WTC11 (cell line): ENCODE measurements around the gene MUC20. TPM values are rescaled to one million over a fixed set of nuclear protein-coding genes. Genes with fewer than 3 reads are reported as not detected.
"Not testable (repeated sequence)": the region's sequence is repeated elsewhere in the genome, so short reads cannot be mapped to it uniquely, and the experiment has no call there.

Experiments
- ATAC-seq: fragments of 200-7000 bp; cut with Tn5 transposase; 2 replicates; pipeline ENCODE4 v1.10.0; 2021; ENCODE audit warnings: mild to moderate bottlenecking, moderate library complexity
- CTCF ChIA-PET: fragments of 300-600 bp; sonication (Branson Sonifier 250); formaldehyde crosslinking; loops from one replicate; lab custom pipeline; 2021; ENCODE audit warnings: antibody characterized with exemption; lab: Charles Lee
- POLR2A ChIA-PET: fragments of 350-600 bp; sonication (Branson Sonifier 250); formaldehyde crosslinking; loops from one replicate; lab custom pipeline; 2021; ENCODE audit warnings: antibody characterized with exemption; lab: Charles Lee
- DNase-seq: peaks from one replicate; pipeline ENCODE4 v3.0.0; 2021; ENCODE audit warnings: low spot score
- H3K27ac Mint-ChIP-seq: 2 replicates; pipeline ENCODE4 v1.8.0; 2021; ENCODE audit warnings: mixed read lengths
- H3K27me3 Mint-ChIP-seq: 2 replicates; pipeline ENCODE4 v1.8.0; 2021; ENCODE audit warnings: low read depth, mild to moderate bottlenecking, moderate library complexity, mixed read lengths
- H3K36me3 Mint-ChIP-seq: 2 replicates; pipeline ENCODE4 v1.8.0; 2021; ENCODE audit warnings: mixed read lengths
- H3K4me1 Mint-ChIP-seq: 2 replicates; pipeline ENCODE4 v1.8.0; 2022; ENCODE audit warnings: mixed read lengths
- H3K4me3 Mint-ChIP-seq: 2 replicates; pipeline ENCODE4 v1.8.0; 2021; ENCODE audit warnings: mild to moderate bottlenecking, moderate library complexity, mixed read lengths
- H3K9me3 Mint-ChIP-seq: 2 replicates; pipeline ENCODE4 v1.8.0; 2021; ENCODE audit warnings: mixed read lengths
- FOXJ3 ChIP-seq: sonication (generic); formaldehyde crosslinking; IDR thresholded peaks from 2 replicates; pipeline ENCODE4 v1.9.0; 2021; ENCODE audit warnings: missing genetic modification reagents, mild to moderate bottlenecking, borderline replicate concordance
- FOXK1 ChIP-seq: sonication (generic); formaldehyde crosslinking; IDR thresholded peaks from 2 replicates; pipeline ENCODE4 v1.8.0; 2022; ENCODE audit warnings: mild to moderate bottlenecking, moderate library complexity, missing genetic modification reagents
- GABPB1 ChIP-seq: sonication (generic); formaldehyde crosslinking; IDR thresholded peaks from 2 replicates; pipeline ENCODE4 v1.8.1; 2023; ENCODE audit warnings: mild to moderate bottlenecking, missing genetic modification reagents
- JAZF1 ChIP-seq: fragments of 250-450 bp; sonication (Bioruptor Pico); IDR thresholded peaks from 2 replicates; pipeline ENCODE4 v1.9.0; 2021; ENCODE audit warnings: moderate library complexity, mild to moderate bottlenecking, inconsistent platforms
- KAT7 ChIP-seq: sonication (generic); formaldehyde crosslinking; IDR thresholded peaks from 2 replicates; pipeline ENCODE4 v1.8.1; 2023; ENCODE audit warnings: missing genetic modification reagents, mild to moderate bottlenecking, borderline replicate concordance
- MXD4 ChIP-seq: fragments of 250-450 bp; sonication (Bioruptor Pico); IDR thresholded peaks from 2 replicates; pipeline ENCODE4 v1.8.0; 2021; ENCODE audit warnings: mild to moderate bottlenecking, moderate library complexity, borderline replicate concordance
- NR1H2 ChIP-seq: sonication (generic); formaldehyde crosslinking; IDR thresholded peaks from 2 replicates; pipeline ENCODE4 v1.9.0; 2021; ENCODE audit warnings: mild to moderate bottlenecking, moderate library complexity, missing genetic modification reagents
- SMAD3 ChIP-seq: sonication (generic); formaldehyde crosslinking; IDR thresholded peaks from 2 replicates; pipeline ENCODE4 v1.8.0; 2022; ENCODE audit warnings: missing genetic modification reagents, mild to moderate bottlenecking, borderline replicate concordance
- SOX15 ChIP-seq: fragments of 250-450 bp; sonication (Bioruptor Pico); IDR thresholded peaks from 2 replicates; pipeline ENCODE4 v1.9.0; 2021; ENCODE audit warnings: mild to moderate bottlenecking
- TEAD4 ChIP-seq: sonication (generic); formaldehyde crosslinking; IDR thresholded peaks from 2 replicates; pipeline ENCODE4 v1.8.0; 2022; ENCODE audit warnings: mild to moderate bottlenecking, missing genetic modification reagents
- ZNF121 ChIP-seq: sonication (generic); formaldehyde crosslinking; IDR thresholded peaks from 2 replicates; pipeline ENCODE4 v1.8.0; 2023; ENCODE audit warnings: missing genetic modification reagents
- ZNF263 ChIP-seq: sonication (generic); formaldehyde crosslinking; IDR thresholded peaks from 2 replicates; pipeline ENCODE4 v1.8.1; 2022; ENCODE audit warnings: low read depth, mild to moderate bottlenecking, moderate library complexity, missing genetic modification reagents
- total RNA-seq: library from RNA; stranded (reverse); gene quantifications from 3 replicates; pipeline ENCODE4 v1.2.3, GENCODE V29; 2021
- TF ChIP-seq, protein P1 (sequence below): fragments of 250-450 bp; sonication (Bioruptor Pico); IDR thresholded peaks from 2 replicates; pipeline ENCODE4 v2.1.2; 2022; ENCODE audit warnings: mild to moderate bottlenecking, moderate library complexity
- TF ChIP-seq, protein P2 (sequence below): sonication (generic); formaldehyde crosslinking; IDR thresholded peaks from 2 replicates; pipeline ENCODE4 v1.8.0; 2023; ENCODE audit warnings: missing genetic modification reagents, mild to moderate bottlenecking, borderline replicate concordance
- TF ChIP-seq, protein P3 (sequence below): sonication (generic); formaldehyde crosslinking; IDR thresholded peaks from 2 replicates; pipeline ENCODE4 v1.8.0; 2023; ENCODE audit warnings: missing genetic modification reagents
- TF ChIP-seq, protein P4 (sequence below): sonication (generic); formaldehyde crosslinking; IDR thresholded peaks from 2 replicates; pipeline ENCODE4 v1.8.0; 2022; ENCODE audit warnings: mild to moderate bottlenecking, missing genetic modification reagents
- TF ChIP-seq, protein P5 (sequence below): sonication (generic); formaldehyde crosslinking; IDR thresholded peaks from 2 replicates; pipeline ENCODE4 v1.8.1; 2023; ENCODE audit warnings: mild to moderate bottlenecking, missing genetic modification reagents
- TF ChIP-seq, protein P6 (sequence below): fragments of 250-450 bp; sonication (Bioruptor Pico); conservative IDR thresholded peaks from 2 replicates; pipeline ENCODE4 v1.9.0; 2021; ENCODE audit warnings: mild to moderate bottlenecking
- TF ChIP-seq, protein P7 (sequence below): sonication (generic); formaldehyde crosslinking; IDR thresholded peaks from 2 replicates; pipeline ENCODE4 v1.8.1; 2023; ENCODE audit warnings: mild to moderate bottlenecking, missing genetic modification reagents, moderate library complexity
- TF ChIP-seq, protein P8 (sequence below): sonication (generic); formaldehyde crosslinking; IDR thresholded peaks from 2 replicates; pipeline ENCODE4 v1.8.1; 2022; ENCODE audit warnings: mild to moderate bottlenecking, missing genetic modification reagents, moderate library complexity, borderline replicate concordance

MUC20 gene
- total RNA-seq, 1 experiment from 2014 or later: 0.77 TPM

DNA sequence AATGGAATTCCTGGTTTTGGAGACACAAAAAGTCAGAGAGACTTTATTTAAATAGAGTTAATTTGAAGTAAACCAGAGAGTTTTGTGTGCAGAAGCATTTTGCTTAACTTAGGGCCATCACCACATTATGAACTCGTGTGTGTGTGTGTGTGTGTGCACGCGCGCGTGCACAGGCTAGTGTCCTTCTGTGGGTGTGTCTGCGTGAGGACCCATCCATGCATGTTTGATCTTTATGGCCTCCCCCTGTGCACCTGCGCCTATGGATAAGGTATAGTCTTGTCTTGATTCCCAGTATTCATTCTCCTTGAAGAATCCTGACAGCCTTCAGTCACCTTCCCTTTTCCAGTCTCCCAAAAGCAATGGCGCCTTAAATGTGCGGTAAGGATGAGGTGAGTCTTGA is 26.0 kb downstream of the MUC20 start:
- ATAC-seq (no peak), DNase-seq (no peak)
- H3K27me3 Mint-ChIP-seq: peaks cover 50% of the 10 kb centered on the region
- H3K27ac Mint-ChIP-seq: no peak overlapping the region
- H3K4me3 Mint-ChIP-seq: no peak overlapping the region
- H3K36me3 Mint-ChIP-seq: peaks cover 5% of the 10 kb centered on the region
- TF ChIP-seq, protein P1, sequence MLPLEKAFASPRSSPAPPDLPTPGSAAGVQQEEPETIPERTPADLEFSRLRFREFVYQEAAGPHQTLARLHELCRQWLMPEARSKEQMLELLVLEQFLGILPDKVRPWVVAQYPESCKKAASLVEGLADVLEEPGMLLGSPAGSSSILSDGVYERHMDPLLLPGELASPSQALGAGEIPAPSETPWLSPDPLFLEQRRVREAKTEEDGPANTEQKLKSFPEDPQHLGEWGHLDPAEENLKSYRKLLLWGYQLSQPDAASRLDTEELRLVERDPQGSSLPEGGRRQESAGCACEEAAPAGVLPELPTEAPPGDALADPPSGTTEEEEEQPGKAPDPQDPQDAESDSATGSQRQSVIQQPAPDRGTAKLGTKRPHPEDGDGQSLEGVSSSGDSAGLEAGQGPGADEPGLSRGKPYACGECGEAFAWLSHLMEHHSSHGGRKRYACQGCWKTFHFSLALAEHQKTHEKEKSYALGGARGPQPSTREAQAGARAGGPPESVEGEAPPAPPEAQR: no peak
- TF ChIP-seq TEAD4 (CRISPR knock-in tag) (no peak), GABPB1 (CRISPR knock-in tag) (no peak), FOXK1 (CRISPR knock-in tag) (no peak), ZNF121 (CRISPR knock-in tag) (no peak), ZNF263 (CRISPR knock-in tag) (no peak), JAZF1 (CRISPR knock-in tag) (no peak), KAT7 (CRISPR knock-in tag) (no peak), NR1H2 (CRISPR knock-in tag) (no peak)
- TF ChIP-seq, protein P2, sequence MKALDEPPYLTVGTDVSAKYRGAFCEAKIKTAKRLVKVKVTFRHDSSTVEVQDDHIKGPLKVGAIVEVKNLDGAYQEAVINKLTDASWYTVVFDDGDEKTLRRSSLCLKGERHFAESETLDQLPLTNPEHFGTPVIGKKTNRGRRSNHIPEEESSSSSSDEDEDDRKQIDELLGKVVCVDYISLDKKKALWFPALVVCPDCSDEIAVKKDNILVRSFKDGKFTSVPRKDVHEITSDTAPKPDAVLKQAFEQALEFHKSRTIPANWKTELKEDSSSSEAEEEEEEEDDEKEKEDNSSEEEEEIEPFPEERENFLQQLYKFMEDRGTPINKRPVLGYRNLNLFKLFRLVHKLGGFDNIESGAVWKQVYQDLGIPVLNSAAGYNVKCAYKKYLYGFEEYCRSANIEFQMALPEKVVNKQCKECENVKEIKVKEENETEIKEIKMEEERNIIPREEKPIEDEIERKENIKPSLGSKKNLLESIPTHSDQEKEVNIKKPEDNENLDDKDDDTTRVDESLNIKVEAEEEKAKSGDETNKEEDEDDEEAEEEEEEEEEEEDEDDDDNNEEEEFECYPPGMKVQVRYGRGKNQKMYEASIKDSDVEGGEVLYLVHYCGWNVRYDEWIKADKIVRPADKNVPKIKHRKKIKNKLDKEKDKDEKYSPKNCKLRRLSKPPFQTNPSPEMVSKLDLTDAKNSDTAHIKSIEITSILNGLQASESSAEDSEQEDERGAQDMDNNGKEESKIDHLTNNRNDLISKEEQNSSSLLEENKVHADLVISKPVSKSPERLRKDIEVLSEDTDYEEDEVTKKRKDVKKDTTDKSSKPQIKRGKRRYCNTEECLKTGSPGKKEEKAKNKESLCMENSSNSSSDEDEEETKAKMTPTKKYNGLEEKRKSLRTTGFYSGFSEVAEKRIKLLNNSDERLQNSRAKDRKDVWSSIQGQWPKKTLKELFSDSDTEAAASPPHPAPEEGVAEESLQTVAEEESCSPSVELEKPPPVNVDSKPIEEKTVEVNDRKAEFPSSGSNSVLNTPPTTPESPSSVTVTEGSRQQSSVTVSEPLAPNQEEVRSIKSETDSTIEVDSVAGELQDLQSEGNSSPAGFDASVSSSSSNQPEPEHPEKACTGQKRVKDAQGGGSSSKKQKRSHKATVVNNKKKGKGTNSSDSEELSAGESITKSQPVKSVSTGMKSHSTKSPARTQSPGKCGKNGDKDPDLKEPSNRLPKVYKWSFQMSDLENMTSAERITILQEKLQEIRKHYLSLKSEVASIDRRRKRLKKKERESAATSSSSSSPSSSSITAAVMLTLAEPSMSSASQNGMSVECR: no peak
- TF ChIP-seq, protein P3, sequence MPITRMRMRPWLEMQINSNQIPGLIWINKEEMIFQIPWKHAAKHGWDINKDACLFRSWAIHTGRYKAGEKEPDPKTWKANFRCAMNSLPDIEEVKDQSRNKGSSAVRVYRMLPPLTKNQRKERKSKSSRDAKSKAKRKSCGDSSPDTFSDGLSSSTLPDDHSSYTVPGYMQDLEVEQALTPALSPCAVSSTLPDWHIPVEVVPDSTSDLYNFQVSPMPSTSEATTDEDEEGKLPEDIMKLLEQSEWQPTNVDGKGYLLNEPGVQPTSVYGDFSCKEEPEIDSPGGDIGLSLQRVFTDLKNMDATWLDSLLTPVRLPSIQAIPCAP: no peak
- TF ChIP-seq, protein P4, sequence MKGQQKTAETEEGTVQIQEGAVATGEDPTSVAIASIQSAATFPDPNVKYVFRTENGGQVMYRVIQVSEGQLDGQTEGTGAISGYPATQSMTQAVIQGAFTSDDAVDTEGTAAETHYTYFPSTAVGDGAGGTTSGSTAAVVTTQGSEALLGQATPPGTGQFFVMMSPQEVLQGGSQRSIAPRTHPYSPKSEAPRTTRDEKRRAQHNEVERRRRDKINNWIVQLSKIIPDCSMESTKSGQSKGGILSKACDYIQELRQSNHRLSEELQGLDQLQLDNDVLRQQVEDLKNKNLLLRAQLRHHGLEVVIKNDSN (CRISPR knock-in tag): no peak
- no peaks in the 10 kb centered on the region for H3K4me1 Mint-ChIP-seq
- ChIA-PET POLR2A (no interaction called here), CTCF (interaction anchor here (1.4 to 2.6 kb wide), 4 partner anchors 27 to 150 kb away, joined by 6 to 20 read pairs (median 12); partner anchors contain the start of gene MUC20)
- peaks cover 6% of the 10 kb centered on the region for H3K9me3 Mint-ChIP-seq

DNA sequence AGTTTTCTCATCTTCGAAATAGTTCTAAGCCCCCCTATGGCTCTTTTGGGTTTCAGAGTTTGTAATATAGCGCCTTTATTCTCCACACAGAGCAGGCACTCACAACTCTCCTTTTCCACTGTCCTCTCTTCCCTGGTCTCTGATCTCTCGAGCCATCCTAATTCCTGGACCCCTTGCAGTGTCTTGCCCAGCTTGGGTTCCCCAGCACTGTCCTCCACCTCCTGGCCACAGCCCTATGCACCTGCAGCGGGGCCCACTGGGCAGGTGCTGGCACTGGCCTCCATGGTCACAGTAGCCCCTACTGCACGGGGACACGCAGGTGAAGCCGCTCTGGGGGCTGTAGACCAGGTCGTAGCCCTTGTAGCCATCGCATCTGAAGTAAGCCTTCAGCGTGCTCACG is 27.9 kb downstream of the MUC20 start:
- TF ChIP-seq, protein P5, sequence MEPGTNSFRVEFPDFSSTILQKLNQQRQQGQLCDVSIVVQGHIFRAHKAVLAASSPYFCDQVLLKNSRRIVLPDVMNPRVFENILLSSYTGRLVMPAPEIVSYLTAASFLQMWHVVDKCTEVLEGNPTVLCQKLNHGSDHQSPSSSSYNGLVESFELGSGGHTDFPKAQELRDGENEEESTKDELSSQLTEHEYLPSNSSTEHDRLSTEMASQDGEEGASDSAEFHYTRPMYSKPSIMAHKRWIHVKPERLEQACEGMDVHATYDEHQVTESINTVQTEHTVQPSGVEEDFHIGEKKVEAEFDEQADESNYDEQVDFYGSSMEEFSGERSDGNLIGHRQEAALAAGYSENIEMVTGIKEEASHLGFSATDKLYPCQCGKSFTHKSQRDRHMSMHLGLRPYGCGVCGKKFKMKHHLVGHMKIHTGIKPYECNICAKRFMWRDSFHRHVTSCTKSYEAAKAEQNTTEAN (CRISPR knock-in tag): no peak
- TF ChIP-seq SMAD3 (CRISPR knock-in tag) (no peak), MXD4 (no peak), FOXK1 (CRISPR knock-in tag) (no peak), SOX15 (CRISPR knock-in tag) (no peak), FOXJ3 (CRISPR knock-in tag) (no peak)
- TF ChIP-seq, protein P6, sequence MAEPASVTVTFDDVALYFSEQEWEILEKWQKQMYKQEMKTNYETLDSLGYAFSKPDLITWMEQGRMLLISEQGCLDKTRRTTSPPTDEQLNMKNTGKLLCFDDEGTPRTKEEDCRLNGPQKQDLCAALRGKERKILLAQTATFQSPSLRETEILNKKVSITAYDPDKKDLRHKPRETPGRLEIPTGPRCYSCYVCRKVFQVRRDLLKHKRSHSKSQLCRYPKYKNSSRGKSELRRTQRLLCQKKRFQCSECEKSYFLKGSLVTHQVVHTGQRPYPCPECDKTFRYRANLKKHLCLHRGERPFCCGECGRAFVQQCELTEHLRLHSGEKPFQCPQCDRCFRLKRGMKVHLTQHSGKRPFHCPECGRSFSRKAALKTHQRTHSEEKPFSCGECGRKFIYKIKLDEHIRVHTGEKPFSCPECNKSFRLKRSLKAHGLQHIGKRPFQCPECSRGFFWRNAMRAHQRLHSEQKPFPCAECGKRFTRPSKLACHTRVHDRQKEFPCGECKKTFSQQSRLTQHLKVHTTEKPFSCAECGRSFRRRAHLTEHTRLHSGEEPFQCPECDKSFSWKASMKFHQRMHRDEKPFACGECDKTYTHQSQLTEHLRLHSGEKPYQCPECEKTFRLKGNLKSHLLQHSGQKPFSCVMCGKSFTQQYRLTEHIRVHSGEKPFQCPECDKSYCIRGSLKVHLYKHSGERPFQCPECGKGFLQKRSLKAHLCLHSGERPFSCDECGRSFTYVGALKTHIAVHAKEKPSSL (CRISPR knock-in tag): no peak
- TF ChIP-seq, protein P7, sequence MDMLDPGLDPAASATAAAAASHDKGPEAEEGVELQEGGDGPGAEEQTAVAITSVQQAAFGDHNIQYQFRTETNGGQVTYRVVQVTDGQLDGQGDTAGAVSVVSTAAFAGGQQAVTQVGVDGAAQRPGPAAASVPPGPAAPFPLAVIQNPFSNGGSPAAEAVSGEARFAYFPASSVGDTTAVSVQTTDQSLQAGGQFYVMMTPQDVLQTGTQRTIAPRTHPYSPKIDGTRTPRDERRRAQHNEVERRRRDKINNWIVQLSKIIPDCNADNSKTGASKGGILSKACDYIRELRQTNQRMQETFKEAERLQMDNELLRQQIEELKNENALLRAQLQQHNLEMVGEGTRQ (CRISPR knock-in tag): no peak
- TF ChIP-seq, protein P8, sequence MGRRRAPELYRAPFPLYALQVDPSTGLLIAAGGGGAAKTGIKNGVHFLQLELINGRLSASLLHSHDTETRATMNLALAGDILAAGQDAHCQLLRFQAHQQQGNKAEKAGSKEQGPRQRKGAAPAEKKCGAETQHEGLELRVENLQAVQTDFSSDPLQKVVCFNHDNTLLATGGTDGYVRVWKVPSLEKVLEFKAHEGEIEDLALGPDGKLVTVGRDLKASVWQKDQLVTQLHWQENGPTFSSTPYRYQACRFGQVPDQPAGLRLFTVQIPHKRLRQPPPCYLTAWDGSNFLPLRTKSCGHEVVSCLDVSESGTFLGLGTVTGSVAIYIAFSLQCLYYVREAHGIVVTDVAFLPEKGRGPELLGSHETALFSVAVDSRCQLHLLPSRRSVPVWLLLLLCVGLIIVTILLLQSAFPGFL (CRISPR knock-in tag): no peak
- TF ChIP-seq, all 79 proteins: peak for 0
- H3K27me3 Mint-ChIP-seq: peaks cover 50% of the 10 kb centered on the region
- no peaks in the 10 kb centered on the region for H3K4me1 Mint-ChIP-seq
- ATAC-seq (no peak), DNase-seq (no peak)
- H3K36me3 Mint-ChIP-seq: peaks cover 5% of the 10 kb centered on the region
- no peak overlapping the region for H3K4me3 Mint-ChIP-seq
- H3K27ac Mint-ChIP-seq: no peak overlapping the region
- H3K9me3 Mint-ChIP-seq: peaks cover 6% of the 10 kb centered on the region
- POLR2A ChIA-PET: no interaction called here
- CTCF ChIA-PET: interaction anchor here (0.9 to 2.6 kb wide), 10 partner anchors 10 to 166 kb away, joined by 3 to 20 read pairs (median 5); partner anchors contain the start of gene TNK2

DNA sequence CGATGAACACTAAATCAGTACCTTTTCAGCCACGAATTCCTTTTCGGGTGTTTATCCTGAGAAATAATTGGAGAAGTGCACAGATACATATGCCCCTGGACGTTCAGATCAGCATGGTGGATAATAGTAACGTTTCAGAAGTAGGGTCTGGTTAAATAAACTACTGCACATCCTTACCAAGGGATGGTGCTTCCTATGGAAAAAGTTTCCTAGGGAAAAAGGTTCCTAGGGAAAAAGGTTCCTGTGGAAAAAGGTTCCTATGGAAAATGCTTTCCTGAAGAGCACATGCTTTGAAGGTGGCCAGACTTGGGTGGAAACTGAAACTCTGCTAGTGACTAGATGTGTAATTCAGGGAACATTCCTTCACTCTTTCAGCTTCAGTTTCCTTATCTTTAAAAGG is 28.3 kb downstream of the MUC20 start:
- H3K4me1 Mint-ChIP-seq, H3K36me3 Mint-ChIP-seq, DNase-seq, ATAC-seq, H3K27ac Mint-ChIP-seq, POLR2A ChIA-PET, H3K9me3 Mint-ChIP-seq, H3K4me3 Mint-ChIP-seq: not testable (repeated sequence)
- CTCF ChIA-PET: interaction anchor here (1.7 to 2.6 kb wide), 2 partner anchors 101 to 165 kb away, joined by 4 to 20 read pairs; no protein-coding TSS in a partner anchor
- H3K27me3 Mint-ChIP-seq: peaks cover 50% of the 10 kb centered on the region
